ENCODE data around the gene HACD2.

The HACD2 gene

GRCh38 chr3:123457841-123458240, 127.0 kb downstream of the HACD2 start:
- no peaks in the 10 kb centered on the region for H3K9me3 ChIP-seq (ENCODE audit: control insufficient read depth, insufficient read depth, low read depth, low read length)
- no peak overlapping the region for H3K27ac ChIP-seq (ENCODE audit: extremely low read depth, low read depth, low read length)
- ChIA-PET CTCF (interaction anchor here (1.6 kb wide), 1 partner anchor 13 kb away, joined by 3 read pairs; no protein-coding TSS in a partner anchor), POLR2A (no interaction called here)
- TF ChIP-seq ZNF626 (tag by site-specific recombination; IDR thresholded peaks at IDR 0.05) (no peak), HOXD13 (CRISPR knock-in tag; IDR thresholded peaks at IDR 0.05; ENCODE audit: borderline replicate concordance) (no peak), ZNF280C (tag by site-specific recombination; IDR thresholded peaks at IDR 0.05) (no peak), ZEB2 (tag by site-specific recombination; IDR thresholded peaks at IDR 0.05) (no peak), ZNF19 (tag by site-specific recombination; IDR thresholded peaks at IDR 0.05; ENCODE audit: low read depth) (no peak), ZNF302 (tag by site-specific recombination; IDR thresholded peaks at IDR 0.05; ENCODE audit: low read depth) (no peak), MYNN (tag by site-specific recombination; IDR thresholded peaks at IDR 0.05; ENCODE audit: borderline replicate concordance) (no peak), ZSCAN5A (tag by site-specific recombination; IDR thresholded peaks at IDR 0.05) (no peak), ZBTB26 (tag by site-specific recombination; optimal IDR thresholded peaks at IDR 0.05) (no peak), MEIS1 (CRISPR knock-in tag; IDR thresholded peaks at IDR 0.05; ENCODE audit: borderline replicate concordance) (no peak), ZNF223 (tag by site-specific recombination; IDR thresholded peaks at IDR 0.05) (no peak), ZNF169 (tag by site-specific recombination; IDR thresholded peaks at IDR 0.05) (no peak), ZNF704 (tag by site-specific recombination; IDR thresholded peaks at IDR 0.05) (no peak), ZNF830 (tag by site-specific recombination; IDR thresholded peaks at IDR 0.05; ENCODE audit: low read depth) (no peak)
- H3K36me3 ChIP-seq (ENCODE audit: control insufficient read depth in 2 of 2, insufficient read depth in 1 of 2, low read length in 2 of 2), result no peaks in the 10 kb centered on the region
- no peaks in the 10 kb centered on the region for H3K4me1 ChIP-seq (ENCODE audit: control insufficient read depth, insufficient read depth, low read length)
- no peak overlapping the region for H3K4me3 ChIP-seq (ENCODE audit: low read depth, low read length)

- Histone ChIP-seq H3K9me3 (ENCODE audit: control insufficient read depth, insufficient read depth, low read depth, low read length) (no peaks in the 10 kb centered on the region), H3K4me1 (ENCODE audit: control insufficient read depth, insufficient read depth, low read length) (no peaks in the 10 kb centered on the region), H3K27ac (ENCODE audit: extremely low read depth, low read depth, low read length) (no peak overlapping the region), H3K36me3 (ENCODE audit: control insufficient read depth in 2 of 2, insufficient read depth in 1 of 2, low read length in 2 of 2) (no peaks in the 10 kb centered on the region), H3K4me3 (ENCODE audit: low read depth, low read length) (no peak overlapping the region)
- CTCF ChIA-PET, result interaction anchor here (0.7 kb wide), 1 partner anchor 124 kb away, joined by 3 read pairs; no protein-coding TSS in a partner anchor
- POLR2A ChIA-PET, result no interaction called here
- TF ChIP-seq SP3 (tag by site-specific recombination; IDR thresholded peaks at IDR 0.05), result no peak
- TF ChIP-seq GLIS1 (tag by site-specific recombination; IDR thresholded peaks at IDR 0.05), result no peak
- TF ChIP-seq AEBP2 (tag by site-specific recombination; IDR thresholded peaks at IDR 0.05; ENCODE audit: borderline replicate concordance), result no peak
- no peak for TF ChIP-seq SETDB1 (IDR thresholded peaks at IDR 0.05; ENCODE audit: insufficient read length, low read length)
- TF ChIP-seq KLF16 (tag by site-specific recombination; IDR thresholded peaks at IDR 0.05), result no peak
- no peak for TF ChIP-seq ZNF488 (tag by site-specific recombination; IDR thresholded peaks at IDR 0.05)
- no peak for TF ChIP-seq PRDM10 (tag by site-specific recombination; IDR thresholded peaks at IDR 0.05)
- TF ChIP-seq ZNF121 (tag by site-specific recombination; IDR thresholded peaks at IDR 0.05), result no peak
Measured at GRCh38 chr3:123453675-123454074, 131.2 kb downstream of the HACD2 start.

Data from HEK293 (cell line).